NCI-H1930 (cell line): ENCODE measurements around the gene CEP128.
"Not testable (repeated sequence)": the region's sequence is repeated elsewhere in the genome, so short reads cannot be mapped to it uniquely, and the experiment has no call there.

Experiments used
- DNase-seq, 2 experiments: peaks; one replicate each; lab custom pipeline; 2025; lab: John Stamatoyannopoulos, UW

Gene CEP128

GRCh38 chr14:80953211-80953610 is 11.7 kb upstream of the CEP128 start:
- DNase-seq: not testable (repeated sequence)

DNA sequence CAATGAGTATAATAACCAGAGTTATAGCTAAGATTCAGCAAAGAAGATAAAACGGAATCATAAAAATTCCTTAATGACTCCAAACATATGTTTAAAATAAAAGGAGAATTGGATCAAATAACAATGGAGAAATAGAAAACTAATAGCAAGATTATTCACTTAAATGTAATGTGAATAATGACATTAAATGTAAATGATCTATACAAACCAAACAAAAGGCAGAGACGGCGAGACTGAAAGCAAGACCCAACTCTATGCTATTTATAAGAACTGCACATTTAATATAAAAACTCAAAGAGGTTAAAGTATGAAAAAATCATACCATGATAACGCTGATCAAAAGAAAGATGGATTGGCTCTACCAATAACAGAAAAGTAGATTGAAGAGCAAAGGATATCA is 10.0 kb upstream of the CEP128 start:
- no peak for DNase-seq

DNA sequence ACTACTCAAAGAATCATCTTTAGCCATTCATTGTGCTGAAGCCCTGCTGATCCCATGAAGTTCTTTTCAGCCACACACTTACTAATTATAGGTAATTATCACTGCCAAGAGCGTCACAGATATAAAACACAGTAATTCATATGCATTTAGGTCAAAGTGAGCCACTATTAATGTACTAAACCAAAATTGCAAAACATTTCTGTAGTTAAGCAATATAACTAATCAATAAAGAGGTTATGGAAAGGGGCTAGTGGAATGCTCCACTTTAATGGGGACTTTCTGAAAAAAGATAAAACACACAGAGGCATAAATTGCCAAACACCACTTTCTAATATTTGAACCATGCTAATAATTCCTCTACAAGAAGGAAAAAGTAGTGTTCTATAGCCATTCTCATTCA is 6.8 kb upstream of the CEP128 start:
- DNase-seq: no peak

GRCh38 chr14:80946797-80947196 is 5.3 kb upstream of the CEP128 start:
- DNase-seq: no peak

GRCh38 chr14:80946187-80946586 is 4.6 kb upstream of the CEP128 start:
- no peak for DNase-seq

GRCh38 chr14:80944861-80945617 is 3.5 kb upstream of the CEP128 start:
- DNase-seq: no peak

DNA sequence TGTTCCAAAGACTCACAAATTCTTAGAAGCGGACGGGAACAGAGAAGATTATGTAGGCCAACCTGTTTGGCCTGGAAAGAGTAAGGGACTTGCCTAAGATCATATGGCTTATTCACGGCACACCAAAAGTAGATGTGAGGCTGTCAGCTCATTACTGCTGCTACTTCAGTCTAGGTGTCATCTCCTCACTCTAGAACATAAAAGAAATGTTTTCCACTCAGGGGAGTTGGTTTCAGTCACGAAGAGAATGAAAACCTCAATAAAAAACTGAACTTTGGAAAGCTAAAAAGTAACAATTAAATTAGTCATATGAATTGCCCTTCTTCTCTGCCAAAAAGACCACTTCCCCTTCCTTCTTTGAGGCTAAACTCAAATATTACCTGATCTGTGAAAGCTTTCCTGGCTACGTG is 658 bp upstream of the CEP128 start:
- DNase-seq: no peak

DNA sequence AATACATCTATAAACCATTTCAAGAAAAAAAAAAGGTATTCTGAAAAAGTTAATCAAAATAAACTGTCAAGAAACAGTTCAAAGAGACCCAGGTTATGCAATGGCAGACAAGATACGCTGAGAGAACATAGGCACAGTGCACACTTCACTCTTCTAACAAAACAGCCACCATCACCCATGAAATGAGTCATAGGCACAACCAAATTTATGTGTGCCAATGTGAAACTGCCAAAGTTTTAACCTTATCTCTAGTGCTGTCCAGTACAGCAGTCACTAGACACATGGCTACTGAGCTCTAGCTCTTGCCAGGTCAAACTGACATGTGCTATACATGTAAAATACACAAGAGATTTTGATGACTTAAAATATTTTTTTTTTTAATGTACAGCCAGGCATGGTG is 1.4 kb downstream of the CEP128 start:
- DNase-seq: no peak

DNA sequence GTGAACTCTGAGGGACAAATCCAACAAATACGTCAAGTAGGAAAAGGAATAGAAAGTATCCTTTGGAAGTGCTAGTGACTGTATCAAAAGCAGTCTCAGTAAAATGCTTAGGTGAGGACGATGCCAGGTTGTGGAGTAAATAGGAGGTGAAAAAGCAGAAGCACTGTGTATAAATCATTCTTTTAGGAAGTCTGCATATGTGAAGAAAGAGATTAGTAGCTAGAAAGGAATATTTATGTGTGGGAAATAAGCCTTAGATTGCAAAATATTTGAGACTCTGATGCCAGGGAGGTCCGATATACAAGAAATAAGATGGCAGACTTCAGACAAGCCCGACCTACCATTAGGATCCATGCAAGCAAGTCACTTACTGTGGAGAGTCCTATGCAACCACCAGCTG is 7.9 kb downstream of the CEP128 start:
- DNase-seq: no peak

- no peak for DNase-seq
Observed at GRCh38 chr14:80933282-80933681, 8.3 kb downstream of the CEP128 start.

GRCh38 chr14:80930836-80931389 is 10.6 kb downstream of the CEP128 start:
- DNase-seq: no peak

DNA sequence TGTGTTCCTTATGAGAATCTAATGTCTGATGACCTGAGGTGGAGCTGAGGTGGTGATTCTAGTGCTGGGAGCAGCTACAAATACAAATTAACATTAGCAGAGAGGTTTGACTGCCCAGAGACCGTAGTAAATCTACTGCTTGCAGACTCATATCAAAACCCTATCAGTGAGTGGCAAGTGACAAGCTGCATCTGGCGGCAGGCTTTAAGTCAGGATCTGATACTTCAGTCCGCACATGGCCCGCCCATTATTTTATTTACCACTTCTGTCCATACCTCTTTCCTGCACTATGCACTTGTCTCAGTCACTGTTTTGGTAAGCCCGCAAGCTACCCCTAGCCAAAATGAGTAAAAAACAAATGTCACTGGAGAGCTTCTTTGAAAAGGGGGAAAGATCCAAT is 11.4 kb downstream of the CEP128 start:
- DNase-seq: no peak

DNA sequence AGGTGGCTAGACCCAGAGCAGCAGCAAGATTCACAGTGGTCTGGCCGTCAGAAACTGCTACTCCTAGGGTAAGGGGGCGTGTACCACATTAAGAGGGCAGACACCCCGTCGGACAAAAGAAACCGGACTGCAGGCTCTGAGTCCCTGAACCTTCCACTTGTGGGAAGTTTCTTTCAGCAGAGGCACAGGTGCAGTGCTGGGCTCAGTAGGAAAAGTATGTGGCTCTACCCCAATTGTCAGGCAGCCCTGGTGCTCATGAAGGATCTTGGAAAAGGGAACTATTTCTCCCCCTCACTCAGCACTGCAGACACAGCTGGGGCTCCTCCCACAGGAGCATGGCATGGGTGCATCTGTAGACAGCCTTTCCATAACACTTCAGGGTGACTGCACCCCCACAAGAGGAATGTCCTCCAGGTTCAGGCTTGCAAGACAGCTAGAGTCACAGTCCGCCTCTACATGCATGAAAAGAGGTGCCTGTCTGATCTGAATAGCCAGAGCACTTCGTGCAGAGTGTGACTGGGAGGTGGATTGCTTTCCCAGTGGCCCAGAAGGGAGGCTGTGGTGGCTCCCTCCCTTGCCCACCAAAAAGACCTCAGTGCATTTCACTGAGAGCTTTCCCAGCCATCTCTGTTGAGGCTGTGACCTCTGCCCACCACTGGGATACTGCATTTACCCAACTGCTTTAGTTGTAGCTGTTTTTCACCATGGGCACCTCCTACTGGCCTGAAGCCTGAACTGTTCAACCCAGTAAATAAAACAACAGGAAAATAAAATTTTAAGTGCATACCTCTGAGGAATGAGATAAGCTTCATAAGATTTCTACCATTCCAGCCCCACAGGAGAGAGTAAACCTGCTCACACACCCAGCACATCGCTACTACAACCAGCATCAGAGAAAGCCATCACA is 14.2 kb downstream of the CEP128 start:
- no peak for DNase-seq

GRCh38 chr14:80926397-80927082 is 15.0 kb downstream of the CEP128 start:
- no peak for DNase-seq

GRCh38 chr14:80924365-80925103 is 17.0 kb downstream of the CEP128 start:
- no peak for DNase-seq

- no peak for DNase-seq
Observed at GRCh38 chr14:80923368-80923767, 18.2 kb downstream of the CEP128 start.

DNA sequence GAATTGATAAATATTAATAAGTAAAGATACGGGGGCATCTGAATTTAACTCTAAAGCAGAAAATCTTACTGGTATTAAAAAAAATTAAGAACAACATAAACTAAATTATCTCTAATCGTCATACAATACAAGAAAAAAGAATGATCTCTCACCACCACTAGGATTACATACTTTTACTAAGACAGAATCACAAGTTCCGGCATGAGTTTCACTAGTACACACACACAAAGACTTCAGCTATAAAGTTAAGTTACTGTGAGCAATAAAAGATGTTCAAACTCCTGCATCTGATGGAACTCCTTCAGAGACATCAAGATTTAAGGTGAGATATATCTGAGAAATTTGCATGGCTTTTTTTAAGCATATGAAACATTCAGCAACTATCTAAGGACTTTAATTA is 21.9 kb downstream of the CEP128 start:
- DNase-seq: no peak

DNA sequence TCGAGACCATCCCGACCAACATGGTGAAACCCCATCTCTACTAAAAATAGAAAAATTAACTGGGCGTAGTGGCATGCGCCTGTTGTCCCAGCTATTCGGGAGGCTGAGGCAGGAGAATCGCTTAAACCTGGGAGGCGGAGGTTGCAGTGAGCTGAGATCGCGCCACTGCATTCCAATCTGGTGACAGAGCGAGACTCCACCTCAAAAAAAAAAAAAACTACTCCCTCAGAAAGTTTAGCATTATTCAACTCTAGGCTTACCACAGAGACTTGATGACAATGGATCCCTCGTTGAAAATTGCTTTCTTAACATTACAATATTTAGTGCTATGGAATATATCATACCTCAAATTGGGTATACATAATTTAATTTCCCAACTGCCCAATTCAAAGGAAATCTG is 29.5 kb downstream of the CEP128 start:
- not testable (repeated sequence) for DNase-seq

GRCh38 chr14:80906946-80907345 is 34.6 kb downstream of the CEP128 start:
- no peak for DNase-seq

DNA sequence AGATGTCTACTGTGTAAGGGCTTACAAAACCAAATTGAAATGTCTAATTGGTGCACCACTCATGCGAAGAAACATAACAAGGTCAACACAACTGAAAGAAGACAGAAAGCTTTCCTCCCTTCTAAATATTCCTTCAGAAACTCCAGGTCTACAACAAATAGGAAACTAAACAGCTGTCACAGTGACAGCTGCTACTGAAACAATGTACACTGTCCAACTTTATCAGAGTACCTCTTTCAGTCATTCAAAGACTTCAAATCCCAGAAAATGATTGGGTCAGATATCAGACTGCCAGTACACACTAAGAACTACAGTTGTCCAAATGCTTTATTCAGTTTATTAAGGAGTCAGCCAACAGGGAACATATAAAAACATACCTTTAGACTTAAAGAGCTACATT is 35.2 kb downstream of the CEP128 start:
- DNase-seq: no peak

DNA sequence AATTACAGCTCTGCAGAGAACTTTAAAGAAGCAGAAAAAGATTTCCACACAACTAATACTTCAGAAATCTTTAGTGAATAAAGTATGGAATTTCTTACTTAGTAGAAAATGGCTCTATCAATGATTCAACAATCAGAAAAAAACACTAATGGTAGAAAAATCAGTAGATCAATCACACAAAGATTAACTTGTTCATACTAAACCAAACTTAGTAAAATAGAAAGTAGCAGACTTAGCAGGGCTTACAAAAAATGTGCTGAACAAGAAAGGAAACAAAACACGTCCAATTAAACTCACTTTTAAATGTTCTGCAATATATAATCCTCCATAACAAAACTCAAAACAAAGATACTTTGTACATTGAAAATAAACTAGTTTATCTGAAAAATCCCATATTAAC is 38.9 kb downstream of the CEP128 start:
- no peak for DNase-seq

DNA sequence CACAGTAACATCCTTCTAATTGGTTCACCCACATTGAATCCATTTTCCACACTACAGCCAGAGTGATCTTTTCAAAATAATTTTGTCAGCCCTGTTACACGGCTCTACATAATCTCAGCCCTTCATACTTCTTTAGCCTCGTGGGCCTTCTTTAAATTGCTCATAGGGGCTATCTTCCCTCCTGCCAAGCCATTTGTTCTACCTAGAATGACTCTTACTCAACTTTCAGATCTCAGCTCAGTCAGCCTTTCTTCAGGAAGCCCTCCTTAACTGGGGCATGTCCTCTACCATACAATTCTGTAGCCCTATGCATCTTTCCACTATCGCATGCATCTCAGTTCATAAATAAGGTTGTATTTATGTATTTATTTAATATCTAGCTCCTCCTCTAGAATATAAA is 39.7 kb downstream of the CEP128 start:
- DNase-seq: no peak
